D721Med (cell line): ENCODE results near the gene UNC5C.
A peak's percentile ranks its signal among the peaks of the same experiment; 100 is the strongest.

Source experiments
- DNase-seq: peaks from one replicate; pipeline ENCODE4 v3.0.0; 2011; ENCODE audit warnings: low spot score; ENCODE audit not compliant: insufficient read length
- FAIRE-seq: peaks from 2 replicates; lab custom pipeline; 2011; peaks lifted over from hg19 to GRCh38; lab: Jason Lieb, UNC
- TF ChIP-seq, protein P1 (sequence below): IDR thresholded peaks from 2 replicates; pipeline ENCODE4 v1.5.1; 2012; ENCODE audit warnings: mild to moderate bottlenecking, control low read depth; ENCODE audit not compliant: insufficient read depth; ENCODE audit errors: missing control alignments

UNC5C gene

DNA sequence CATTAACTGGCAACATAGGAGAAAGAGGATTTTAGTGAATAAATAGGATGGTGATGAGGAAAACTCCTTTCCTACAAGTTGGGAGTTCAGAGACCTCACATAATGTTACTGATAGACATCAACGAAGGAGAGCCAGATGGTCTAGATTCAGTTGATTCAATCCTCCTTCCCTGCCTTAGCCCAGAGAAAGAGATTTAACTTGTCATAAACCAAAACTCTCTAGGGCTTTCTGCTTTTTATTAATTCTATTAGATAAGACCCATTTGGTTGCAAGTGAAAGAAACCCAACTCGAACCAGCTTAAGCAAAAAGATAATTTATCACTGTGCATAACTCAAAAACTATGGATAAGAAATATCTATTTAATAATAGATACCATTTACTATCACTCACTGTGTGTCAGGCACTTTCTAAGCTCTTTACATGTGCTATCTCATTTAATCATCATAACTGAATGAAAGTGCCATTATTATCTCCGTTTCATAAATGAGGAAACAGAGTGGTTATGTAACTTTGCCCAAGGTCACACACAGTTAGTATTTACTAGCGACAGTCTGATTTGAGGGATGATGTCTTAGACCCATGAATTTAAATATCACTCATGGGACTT is 4.3 kb upstream of the UNC5C start:
- FAIRE-seq (peak; percentile 69), DNase-seq (no peak)
- TF ChIP-seq, protein P1, sequence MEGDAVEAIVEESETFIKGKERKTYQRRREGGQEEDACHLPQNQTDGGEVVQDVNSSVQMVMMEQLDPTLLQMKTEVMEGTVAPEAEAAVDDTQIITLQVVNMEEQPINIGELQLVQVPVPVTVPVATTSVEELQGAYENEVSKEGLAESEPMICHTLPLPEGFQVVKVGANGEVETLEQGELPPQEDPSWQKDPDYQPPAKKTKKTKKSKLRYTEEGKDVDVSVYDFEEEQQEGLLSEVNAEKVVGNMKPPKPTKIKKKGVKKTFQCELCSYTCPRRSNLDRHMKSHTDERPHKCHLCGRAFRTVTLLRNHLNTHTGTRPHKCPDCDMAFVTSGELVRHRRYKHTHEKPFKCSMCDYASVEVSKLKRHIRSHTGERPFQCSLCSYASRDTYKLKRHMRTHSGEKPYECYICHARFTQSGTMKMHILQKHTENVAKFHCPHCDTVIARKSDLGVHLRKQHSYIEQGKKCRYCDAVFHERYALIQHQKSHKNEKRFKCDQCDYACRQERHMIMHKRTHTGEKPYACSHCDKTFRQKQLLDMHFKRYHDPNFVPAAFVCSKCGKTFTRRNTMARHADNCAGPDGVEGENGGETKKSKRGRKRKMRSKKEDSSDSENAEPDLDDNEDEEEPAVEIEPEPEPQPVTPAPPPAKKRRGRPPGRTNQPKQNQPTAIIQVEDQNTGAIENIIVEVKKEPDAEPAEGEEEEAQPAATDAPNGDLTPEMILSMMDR = no peak

DNA sequence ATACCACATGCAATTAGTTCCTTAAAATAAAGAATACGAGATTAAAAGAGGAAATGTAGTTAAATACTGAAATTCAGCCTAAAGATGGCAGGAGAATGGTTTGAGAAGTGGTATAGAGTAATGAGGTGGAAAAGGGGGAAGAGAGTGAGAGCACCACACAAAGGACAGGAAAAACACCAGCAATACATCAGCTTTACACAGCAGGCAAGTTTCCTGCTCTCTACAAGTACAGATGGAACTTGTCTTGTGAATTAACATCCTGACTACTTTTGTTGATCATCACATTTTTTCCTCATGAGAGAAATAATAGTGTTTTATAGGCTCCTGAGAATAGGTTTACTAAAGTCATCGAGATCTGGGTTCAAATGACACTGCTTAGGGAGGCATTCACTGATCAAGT is 2.9 kb upstream of the UNC5C start:
- DNase-seq = no peak
- TF ChIP-seq, protein P1 = no peak
- FAIRE-seq = no peak

DNA sequence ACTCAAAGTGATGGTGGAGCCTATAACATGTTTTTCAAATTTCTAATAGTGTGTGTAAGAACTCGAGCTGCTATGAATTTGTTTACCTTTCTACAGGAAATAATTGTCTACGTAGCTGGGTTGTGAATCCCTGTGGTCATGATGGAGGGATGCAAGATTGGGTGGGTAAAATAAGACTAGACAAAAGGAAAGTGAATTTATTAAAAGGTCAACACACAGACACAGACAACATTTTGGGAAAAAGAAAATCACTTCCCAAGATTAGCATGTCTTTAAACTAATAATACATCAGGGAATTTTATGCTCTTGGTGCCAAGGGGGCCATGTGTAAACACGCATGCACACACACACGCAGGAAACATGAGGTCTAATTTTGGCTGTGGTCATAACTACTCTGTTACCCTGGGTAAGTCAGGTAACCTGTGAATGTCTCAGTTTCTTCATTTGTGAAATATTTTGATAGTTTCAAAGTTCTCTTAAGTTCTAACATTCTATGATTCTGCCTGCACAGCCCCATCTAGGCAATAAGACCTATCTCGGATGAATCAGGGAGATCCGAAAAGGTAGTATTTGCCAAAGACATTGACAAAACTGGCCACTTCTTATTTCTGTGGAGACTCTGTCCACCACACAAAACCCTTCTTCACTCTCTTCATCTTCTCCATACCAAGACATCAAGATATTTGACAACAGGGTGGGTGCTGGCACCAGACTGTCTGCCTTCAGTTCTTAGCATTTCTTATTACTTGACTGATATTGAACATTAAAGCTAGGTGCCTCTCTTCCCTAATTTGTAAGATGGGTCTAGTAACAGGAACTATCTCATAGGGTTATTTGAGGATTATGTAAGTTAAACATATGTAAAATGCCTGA is 1.6 kb upstream of the UNC5C start:
- TF ChIP-seq, protein P1 = no peak
- peak; percentile 32 for FAIRE-seq

DNA sequence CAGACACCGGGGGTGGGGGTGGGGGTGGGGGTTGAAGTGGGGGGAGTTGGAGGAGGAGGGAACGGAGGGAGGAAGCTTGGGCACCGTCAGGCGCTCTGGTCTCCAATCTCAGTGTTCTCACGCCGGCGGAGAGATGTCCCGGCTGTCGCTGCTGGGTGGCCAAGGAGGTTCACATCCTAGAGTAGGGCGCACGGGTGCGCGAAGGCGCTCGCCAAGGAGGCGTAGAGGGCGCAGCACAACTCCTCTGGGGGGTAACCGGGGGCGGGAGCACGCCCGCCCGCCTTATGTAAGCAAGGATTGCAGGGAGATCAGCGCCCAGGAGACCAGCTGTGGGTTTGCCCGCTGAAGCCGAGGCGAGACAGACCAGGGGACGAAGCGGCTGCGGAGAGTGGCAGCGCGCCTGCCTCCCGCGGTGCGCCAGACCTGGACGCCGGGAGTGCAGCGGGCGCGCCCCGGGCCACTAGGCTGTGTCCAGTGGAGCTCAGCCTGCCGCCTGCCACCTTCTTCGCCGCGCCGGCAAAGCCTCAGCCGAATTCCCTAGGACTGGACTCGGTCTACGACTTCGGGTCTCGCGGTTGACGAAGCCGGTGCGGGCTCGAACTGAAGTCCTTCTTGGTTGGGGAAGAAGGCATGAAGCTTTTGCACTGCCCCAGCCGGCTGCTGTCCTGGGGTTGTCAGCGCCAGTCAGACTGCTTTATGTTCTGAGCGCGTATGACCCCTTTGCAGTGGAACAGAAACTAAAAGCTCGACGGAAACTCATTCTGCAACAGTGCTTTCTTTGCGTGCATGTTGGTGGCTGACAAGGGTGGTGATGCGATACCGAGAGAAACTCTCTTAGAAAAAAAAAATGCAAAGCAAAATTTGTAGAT is 707 bp upstream of the UNC5C start:
- TF ChIP-seq, protein P1 = no peak
- DNase-seq (no peak), FAIRE-seq (no peak)

More for the DNA sequence above, 1.6 kb upstream of the UNC5C start:
- DNase-seq = no peak

DNA sequence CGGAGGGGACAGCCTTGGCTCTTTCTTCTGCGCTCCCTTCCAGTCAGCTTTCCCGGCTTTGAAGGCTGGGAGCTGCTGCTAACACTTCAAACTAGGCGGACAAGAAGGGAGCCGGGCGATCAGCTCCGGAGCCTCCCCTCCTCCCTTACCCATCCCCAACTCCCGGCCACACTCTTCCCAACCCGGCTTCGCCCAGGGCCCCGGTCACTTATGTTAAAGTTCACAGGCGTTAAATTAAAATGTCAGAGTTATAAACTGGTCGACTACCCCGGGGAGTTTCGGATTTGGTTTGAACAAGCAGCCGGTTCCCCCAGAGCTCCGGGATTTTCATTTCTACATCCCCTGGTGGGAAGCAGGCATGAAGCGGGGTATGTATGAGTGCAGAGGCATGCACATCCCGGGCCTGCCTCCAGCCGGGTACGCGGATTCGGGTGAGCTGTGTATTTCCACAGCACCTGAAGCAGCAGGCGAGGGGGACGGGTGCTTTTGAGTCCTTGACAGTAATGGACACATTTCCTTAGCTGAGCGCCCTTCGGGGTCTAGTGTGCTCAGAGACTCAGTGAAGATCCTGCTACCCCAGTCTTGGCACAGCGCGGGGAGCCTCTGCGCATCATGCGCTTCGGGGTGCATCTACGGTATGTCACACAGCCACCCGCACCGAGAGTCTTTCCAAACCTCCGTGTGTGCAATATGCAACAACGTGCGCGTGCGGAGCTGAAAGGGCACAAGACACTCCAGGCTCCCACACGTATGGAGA is 880 bp downstream of the UNC5C start:
- FAIRE-seq (no peak), DNase-seq (no peak)
- TF ChIP-seq, protein P1 = no peak

DNA sequence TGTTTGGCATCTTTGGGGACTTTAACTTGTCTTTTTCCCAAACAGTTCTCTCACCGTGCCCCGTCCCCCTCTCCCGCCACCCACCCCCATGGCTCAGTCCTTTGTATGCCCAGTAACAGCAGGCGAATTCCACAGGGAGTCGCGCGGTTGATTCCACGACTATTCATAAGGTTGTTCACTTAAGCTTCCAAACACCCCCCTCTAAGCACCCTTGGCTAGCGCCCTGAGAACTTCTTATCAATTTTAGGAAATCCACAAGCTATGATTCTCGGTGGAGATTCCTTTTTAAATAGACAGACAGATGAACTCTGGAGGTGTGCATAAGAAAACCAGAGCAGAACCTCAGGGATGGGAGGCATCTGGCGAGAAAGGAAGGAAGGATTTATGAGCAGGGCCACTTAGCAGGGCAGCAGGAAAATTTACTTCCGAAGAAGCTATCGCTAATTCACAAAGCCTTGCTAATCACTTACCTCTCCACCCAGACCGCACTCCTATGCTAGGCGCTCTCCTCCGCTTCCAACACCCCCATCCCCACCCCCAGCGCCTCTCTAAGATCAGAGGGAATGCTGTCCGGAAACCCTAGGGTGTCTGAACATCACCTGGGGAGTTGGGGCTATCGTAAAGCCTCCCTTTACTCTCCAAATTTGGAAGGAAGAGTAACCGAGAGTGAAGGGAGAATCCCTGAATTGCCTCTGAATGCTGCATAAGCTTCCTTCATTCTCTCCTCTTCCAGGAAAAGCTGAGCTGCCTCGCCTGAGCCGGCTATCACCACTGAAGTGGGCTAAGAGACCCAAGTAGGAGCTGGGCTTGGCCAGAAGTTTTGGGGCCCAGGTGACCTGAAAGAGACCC is 1.7 kb downstream of the UNC5C start:
- TF ChIP-seq, protein P1 = no peak
- no peak for FAIRE-seq
- peak; percentile 15 for DNase-seq
